ENCODE measurements around the gene LTBP3. TPM values are rescaled to one million over a fixed set of nuclear protein-coding genes. Genes with fewer than 3 reads are reported as not detected.

LTBP3 gene
- total and polyA plus RNA-seq, 9 of the 15 experiments (the other 6 are each of a cell fraction or from before 2014, with no cell fraction given): 0.06 to 20.5 (median 4.8) TPM

GRCh38 chr11:65500387-65501185 lies 57.6 kb downstream of the LTBP3 start (continued):
- TF ChIP-seq RBM14 (IDR thresholded peaks at IDR 0.05; ENCODE audit: borderline replicate concordance, insufficient read depth, low read depth, low read length) (no peak), ETV6 (IDR thresholded peaks at IDR 0.05; ENCODE audit: borderline replicate concordance in 1 of 2, low read depth in 2 of 2, low read length in 1 of 2) (peak in 1 of 2 experiments; percentile 29; a peak in 1 of 4 replicates), ETV6 (CRISPR knock-in tag; IDR thresholded peaks at IDR 0.05; ENCODE audit: borderline replicate concordance) (no peak; the same call in 1 of the 2 replicates), ELK3 (CRISPR knock-in tag; IDR thresholded peaks at IDR 0.05) (0 out of 2 replicates have a peak, but pooled peaks have one; percentile 17), HIVEP1 (CRISPR knock-in tag; IDR thresholded peaks at IDR 0.05) (0 out of 2 replicates have a peak, but pooled peaks have one; percentile 52), ZNF224 (CRISPR knock-in tag; IDR thresholded peaks at IDR 0.05) (0 out of 2 replicates have a peak, but pooled peaks have one; percentile 15), NKRF (IDR thresholded peaks at IDR 0.05; ENCODE audit: borderline replicate concordance) (no peak), NFRKB (IDR thresholded peaks at IDR 0.05; ENCODE audit: low read depth) (no peak; the same call in 1 of the 2 replicates), BRF1 (IDR thresholded peaks at IDR 0.05; ENCODE audit: borderline replicate concordance, extremely low read depth, insufficient read length) (no peak)
- TF ChIP-seq, protein P1, sequence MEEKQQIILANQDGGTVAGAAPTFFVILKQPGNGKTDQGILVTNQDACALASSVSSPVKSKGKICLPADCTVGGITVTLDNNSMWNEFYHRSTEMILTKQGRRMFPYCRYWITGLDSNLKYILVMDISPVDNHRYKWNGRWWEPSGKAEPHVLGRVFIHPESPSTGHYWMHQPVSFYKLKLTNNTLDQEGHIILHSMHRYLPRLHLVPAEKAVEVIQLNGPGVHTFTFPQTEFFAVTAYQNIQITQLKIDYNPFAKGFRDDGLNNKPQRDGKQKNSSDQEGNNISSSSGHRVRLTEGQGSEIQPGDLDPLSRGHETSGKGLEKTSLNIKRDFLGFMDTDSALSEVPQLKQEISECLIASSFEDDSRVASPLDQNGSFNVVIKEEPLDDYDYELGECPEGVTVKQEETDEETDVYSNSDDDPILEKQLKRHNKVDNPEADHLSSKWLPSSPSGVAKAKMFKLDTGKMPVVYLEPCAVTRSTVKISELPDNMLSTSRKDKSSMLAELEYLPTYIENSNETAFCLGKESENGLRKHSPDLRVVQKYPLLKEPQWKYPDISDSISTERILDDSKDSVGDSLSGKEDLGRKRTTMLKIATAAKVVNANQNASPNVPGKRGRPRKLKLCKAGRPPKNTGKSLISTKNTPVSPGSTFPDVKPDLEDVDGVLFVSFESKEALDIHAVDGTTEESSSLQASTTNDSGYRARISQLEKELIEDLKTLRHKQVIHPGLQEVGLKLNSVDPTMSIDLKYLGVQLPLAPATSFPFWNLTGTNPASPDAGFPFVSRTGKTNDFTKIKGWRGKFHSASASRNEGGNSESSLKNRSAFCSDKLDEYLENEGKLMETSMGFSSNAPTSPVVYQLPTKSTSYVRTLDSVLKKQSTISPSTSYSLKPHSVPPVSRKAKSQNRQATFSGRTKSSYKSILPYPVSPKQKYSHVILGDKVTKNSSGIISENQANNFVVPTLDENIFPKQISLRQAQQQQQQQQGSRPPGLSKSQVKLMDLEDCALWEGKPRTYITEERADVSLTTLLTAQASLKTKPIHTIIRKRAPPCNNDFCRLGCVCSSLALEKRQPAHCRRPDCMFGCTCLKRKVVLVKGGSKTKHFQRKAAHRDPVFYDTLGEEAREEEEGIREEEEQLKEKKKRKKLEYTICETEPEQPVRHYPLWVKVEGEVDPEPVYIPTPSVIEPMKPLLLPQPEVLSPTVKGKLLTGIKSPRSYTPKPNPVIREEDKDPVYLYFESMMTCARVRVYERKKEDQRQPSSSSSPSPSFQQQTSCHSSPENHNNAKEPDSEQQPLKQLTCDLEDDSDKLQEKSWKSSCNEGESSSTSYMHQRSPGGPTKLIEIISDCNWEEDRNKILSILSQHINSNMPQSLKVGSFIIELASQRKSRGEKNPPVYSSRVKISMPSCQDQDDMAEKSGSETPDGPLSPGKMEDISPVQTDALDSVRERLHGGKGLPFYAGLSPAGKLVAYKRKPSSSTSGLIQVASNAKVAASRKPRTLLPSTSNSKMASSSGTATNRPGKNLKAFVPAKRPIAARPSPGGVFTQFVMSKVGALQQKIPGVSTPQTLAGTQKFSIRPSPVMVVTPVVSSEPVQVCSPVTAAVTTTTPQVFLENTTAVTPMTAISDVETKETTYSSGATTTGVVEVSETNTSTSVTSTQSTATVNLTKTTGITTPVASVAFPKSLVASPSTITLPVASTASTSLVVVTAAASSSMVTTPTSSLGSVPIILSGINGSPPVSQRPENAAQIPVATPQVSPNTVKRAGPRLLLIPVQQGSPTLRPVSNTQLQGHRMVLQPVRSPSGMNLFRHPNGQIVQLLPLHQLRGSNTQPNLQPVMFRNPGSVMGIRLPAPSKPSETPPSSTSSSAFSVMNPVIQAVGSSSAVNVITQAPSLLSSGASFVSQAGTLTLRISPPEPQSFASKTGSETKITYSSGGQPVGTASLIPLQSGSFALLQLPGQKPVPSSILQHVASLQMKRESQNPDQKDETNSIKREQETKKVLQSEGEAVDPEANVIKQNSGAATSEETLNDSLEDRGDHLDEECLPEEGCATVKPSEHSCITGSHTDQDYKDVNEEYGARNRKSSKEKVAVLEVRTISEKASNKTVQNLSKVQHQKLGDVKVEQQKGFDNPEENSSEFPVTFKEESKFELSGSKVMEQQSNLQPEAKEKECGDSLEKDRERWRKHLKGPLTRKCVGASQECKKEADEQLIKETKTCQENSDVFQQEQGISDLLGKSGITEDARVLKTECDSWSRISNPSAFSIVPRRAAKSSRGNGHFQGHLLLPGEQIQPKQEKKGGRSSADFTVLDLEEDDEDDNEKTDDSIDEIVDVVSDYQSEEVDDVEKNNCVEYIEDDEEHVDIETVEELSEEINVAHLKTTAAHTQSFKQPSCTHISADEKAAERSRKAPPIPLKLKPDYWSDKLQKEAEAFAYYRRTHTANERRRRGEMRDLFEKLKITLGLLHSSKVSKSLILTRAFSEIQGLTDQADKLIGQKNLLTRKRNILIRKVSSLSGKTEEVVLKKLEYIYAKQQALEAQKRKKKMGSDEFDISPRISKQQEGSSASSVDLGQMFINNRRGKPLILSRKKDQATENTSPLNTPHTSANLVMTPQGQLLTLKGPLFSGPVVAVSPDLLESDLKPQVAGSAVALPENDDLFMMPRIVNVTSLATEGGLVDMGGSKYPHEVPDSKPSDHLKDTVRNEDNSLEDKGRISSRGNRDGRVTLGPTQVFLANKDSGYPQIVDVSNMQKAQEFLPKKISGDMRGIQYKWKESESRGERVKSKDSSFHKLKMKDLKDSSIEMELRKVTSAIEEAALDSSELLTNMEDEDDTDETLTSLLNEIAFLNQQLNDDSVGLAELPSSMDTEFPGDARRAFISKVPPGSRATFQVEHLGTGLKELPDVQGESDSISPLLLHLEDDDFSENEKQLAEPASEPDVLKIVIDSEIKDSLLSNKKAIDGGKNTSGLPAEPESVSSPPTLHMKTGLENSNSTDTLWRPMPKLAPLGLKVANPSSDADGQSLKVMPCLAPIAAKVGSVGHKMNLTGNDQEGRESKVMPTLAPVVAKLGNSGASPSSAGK (IDR thresholded peaks at IDR 0.05): no peak
